Gastrocnemius medialis (tissue), 4 donors: Measurements from ENCODE around the gene PDE6C.

Experiments
- POLR2A ChIP-seq, 2 donors: fragments of 450-650 bp; IDR thresholded peaks; one replicate each; pipeline ENCODE4 v1.6.1; 2017; ENCODE audit warnings: antibody characterized with exemption in 2 of 2, mild to moderate bottlenecking in 2 of 2, moderate library complexity in 2 of 2
- TF ChIP-seq, protein P1 (sequence below), 5 experiments: fragments of 450-650 bp in 3 of 5; fragments of 200-600 bp in 2 of 5; sonication (generic) in 2 of 5; IDR thresholded peaks in 4 of 5; conservative IDR thresholded peaks in 1 of 5; 1 replicate in 4 of 5; 2 replicates in 1 of 5; pipeline ENCODE4 v1.5.1; 2016 to 2019; ENCODE audit warnings: antibody characterized with exemption in 5 of 5, mild to moderate bottlenecking in 3 of 5, moderate library complexity in 3 of 5

DNA sequence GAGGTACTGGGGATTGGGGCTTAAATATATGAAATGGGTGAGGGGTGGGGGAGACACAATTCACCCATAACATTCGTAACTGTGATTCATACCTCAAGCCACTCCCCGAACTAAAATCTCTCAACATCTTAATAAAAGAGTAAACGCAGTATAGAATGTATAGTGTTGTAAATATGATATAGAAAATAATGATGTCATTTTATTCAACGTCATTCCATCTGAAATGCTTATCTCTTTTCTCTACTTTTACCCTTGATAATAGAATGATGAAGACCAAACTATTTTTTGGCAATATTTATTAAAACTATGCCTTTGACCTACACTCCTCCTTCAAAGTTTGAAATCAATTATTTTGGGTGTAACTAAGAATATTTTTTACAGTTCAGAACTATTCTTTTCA, 53.7 kb downstream of the PDE6C start:
- no peak for TF ChIP-seq POLR2A (IDR thresholded peaks at IDR 0.05)
- TF ChIP-seq, protein P1, sequence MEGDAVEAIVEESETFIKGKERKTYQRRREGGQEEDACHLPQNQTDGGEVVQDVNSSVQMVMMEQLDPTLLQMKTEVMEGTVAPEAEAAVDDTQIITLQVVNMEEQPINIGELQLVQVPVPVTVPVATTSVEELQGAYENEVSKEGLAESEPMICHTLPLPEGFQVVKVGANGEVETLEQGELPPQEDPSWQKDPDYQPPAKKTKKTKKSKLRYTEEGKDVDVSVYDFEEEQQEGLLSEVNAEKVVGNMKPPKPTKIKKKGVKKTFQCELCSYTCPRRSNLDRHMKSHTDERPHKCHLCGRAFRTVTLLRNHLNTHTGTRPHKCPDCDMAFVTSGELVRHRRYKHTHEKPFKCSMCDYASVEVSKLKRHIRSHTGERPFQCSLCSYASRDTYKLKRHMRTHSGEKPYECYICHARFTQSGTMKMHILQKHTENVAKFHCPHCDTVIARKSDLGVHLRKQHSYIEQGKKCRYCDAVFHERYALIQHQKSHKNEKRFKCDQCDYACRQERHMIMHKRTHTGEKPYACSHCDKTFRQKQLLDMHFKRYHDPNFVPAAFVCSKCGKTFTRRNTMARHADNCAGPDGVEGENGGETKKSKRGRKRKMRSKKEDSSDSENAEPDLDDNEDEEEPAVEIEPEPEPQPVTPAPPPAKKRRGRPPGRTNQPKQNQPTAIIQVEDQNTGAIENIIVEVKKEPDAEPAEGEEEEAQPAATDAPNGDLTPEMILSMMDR (IDR thresholded peaks at IDR 0.05 in 4 of 5, conservative IDR thresholded peaks at IDR 0.05 in 1 of 5), result no peak
